Jurkat, Clone E6-1 (cell line): ENCODE results near the gene ATP1B1. TPM values are rescaled to one million over a fixed set of nuclear protein-coding genes. Genes with fewer than 3 reads are reported as not detected.

ENCODE experiments used
- DNase-seq: peaks from one replicate; pipeline ENCODE4 v3.0.0-alpha.2; 2011; ENCODE audit warnings: low read depth, low spot score
- H3K4me3 ChIP-seq: 2 replicates; pipeline ENCODE4 v1.5.1; 2011; ENCODE audit warnings: mild to moderate bottlenecking, low read length, control low read depth, moderate library complexity
- polyA plus RNA-seq: library from polyadenylated mRNA; unstranded; fragments of >200 nt; gene quantifications from one replicate; pipeline ENCODE4 v1.2.1, GENCODE V29; 2012; ENCODE audit warnings: missing spikeins; ENCODE audit not compliant: insufficient read length, insufficient read depth

Gene ATP1B1
- 5.6 TPM for polyA plus RNA-seq

- H3K4me3 ChIP-seq: peak within 1 kb of the TSS; percentile 68
- peak; percentile 54 for DNase-seq
Observed at GRCh38 chr1:169106095-169106920, at the start of gene ATP1B1. TSS of gene ATP1B1 (plus strand) at chr1:169106690. CDS start at chr1:169106830, 140 bp downstream.

DNA sequence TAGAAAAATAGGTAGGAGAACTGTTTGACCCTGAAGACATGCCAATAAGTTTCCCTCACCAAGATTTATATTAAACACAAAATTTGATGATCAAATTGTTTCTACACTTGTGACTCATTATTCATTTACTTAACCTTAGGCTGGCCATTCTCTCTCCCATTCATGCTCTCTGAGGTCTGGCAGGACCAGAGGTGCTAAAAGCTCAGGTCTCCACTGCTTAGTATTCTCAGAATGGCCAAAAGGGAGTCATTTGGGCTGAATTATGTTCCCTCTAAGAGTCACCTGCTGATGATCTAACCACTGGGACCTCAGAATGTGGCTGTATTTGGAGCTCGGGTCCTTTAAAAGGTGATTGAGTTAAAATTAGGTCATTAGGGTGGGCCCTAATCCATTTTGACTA is 47.1 kb upstream of the ATP1B1 start:
- no peak for DNase-seq
- no peak overlapping the region for H3K4me3 ChIP-seq

- H3K4me3 ChIP-seq: no peak overlapping the region
- no peak for DNase-seq
Observed at GRCh38 chr1:169060043-169060722, 46.3 kb upstream of the ATP1B1 start.

- no peak for DNase-seq
Observed at GRCh38 chr1:169060919-169061639, 45.4 kb upstream of the ATP1B1 start.

GRCh38 chr1:169062152-169062551 is 44.3 kb upstream of the ATP1B1 start:
- no peak overlapping the region for H3K4me3 ChIP-seq
- DNase-seq: no peak

More at GRCh38 chr1:169060919-169061639, 45.4 kb upstream of the ATP1B1 start:
- H3K4me3 ChIP-seq: no peak overlapping the region

DNA sequence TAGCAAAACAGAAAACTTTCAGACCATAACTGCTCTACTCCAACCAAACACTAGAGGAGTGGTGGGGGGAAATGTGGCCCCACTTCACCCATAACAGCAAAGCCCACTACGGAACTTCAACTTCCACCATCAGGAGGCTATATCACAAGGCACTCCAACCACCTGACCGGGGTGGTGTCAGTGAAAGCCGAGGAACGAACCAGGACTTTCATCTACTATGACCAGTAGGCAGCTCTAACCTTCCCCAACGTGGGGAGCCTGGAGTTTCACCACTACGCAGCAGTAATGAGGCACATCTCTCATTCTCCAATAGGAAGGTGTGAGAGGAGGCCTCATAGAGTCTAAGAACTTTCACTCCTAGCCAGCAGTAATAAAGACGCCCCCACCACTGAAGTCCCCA is 42.4 kb upstream of the ATP1B1 start:
- no peak overlapping the region for H3K4me3 ChIP-seq
- no peak for DNase-seq

- no peak overlapping the region for H3K4me3 ChIP-seq
- DNase-seq: no peak
Observed at GRCh38 chr1:169070547-169070946, 35.9 kb upstream of the ATP1B1 start.

DNA sequence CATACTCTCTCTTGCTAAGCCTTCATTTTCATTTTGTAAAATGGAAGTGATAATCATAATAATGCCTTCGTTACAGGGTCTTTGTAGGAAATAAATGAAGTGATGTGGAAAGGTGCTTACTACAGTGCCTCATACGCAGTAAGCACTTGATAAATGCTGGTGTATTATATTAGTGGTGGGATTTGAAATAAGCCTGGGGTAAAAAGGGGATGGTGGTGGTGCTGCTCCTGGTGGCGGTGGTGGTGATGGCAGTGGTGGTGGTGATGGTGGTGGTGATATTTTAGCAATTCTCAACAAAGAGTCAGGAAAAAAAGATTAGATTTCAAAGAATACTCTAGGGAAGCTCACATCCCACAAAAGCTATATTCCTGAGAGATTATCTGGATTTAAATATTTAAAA is 35.5 kb upstream of the ATP1B1 start:
- H3K4me3 ChIP-seq: no peak overlapping the region
- no peak for DNase-seq

GRCh38 chr1:169072945-169073725 is 33.4 kb upstream of the ATP1B1 start:
- no peak for DNase-seq
- no peak overlapping the region for H3K4me3 ChIP-seq

- H3K4me3 ChIP-seq: no peak overlapping the region
Observed at GRCh38 chr1:169078163-169078883, 28.2 kb upstream of the ATP1B1 start.

GRCh38 chr1:169081503-169082123 is 24.9 kb upstream of the ATP1B1 start:
- H3K4me3 ChIP-seq: no peak overlapping the region
- DNase-seq: no peak

More at GRCh38 chr1:169078163-169078883, 28.2 kb upstream of the ATP1B1 start:
- DNase-seq: no peak

DNA sequence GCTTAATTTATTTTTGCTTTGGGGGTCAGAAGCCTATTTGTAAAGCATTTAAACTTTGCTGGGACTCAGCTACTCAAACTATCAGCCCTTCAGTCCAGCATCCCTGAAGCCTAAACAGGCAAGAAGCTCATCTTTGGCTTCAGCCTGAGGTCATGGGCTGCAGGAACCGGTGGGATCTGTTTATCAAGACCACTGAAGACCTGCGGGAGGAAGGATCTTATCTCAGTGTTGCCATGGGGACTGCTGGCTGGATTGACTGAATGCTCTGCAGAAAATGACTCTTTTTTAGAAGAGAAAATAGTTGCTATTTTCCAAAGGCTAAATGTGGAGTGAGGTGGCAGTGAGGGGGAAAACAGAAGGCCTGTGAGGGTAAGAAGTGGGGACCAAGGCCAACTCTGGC is 20.6 kb upstream of the ATP1B1 start:
- no peak for DNase-seq
- no peak overlapping the region for H3K4me3 ChIP-seq

- DNase-seq: no peak
- no peak overlapping the region for H3K4me3 ChIP-seq
Observed at GRCh38 chr1:169086603-169087455, 19.7 kb upstream of the ATP1B1 start.

DNA sequence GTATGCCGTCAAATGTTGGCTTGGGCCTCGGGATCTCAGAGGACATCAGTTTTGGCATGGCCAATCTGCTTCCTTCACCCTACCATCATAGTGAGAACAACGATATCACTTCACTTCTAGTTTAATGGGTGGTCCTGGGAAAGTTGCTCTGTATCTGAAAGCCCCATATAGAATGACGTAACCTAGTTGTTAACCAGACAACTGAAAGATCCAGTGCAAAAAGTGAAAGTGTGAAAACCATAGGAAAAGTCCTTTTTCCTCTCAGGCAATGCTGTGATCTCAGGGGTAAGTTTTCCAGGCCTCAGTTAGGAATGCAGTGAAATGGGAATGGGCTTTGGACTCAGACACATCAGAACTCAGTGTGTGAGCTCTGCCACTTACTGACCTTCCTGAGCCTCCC is 18.6 kb upstream of the ATP1B1 start:
- DNase-seq: no peak
- no peak overlapping the region for H3K4me3 ChIP-seq

GRCh38 chr1:169089776-169090175 is 16.7 kb upstream of the ATP1B1 start:
- DNase-seq: no peak
- H3K4me3 ChIP-seq: no peak overlapping the region

DNA sequence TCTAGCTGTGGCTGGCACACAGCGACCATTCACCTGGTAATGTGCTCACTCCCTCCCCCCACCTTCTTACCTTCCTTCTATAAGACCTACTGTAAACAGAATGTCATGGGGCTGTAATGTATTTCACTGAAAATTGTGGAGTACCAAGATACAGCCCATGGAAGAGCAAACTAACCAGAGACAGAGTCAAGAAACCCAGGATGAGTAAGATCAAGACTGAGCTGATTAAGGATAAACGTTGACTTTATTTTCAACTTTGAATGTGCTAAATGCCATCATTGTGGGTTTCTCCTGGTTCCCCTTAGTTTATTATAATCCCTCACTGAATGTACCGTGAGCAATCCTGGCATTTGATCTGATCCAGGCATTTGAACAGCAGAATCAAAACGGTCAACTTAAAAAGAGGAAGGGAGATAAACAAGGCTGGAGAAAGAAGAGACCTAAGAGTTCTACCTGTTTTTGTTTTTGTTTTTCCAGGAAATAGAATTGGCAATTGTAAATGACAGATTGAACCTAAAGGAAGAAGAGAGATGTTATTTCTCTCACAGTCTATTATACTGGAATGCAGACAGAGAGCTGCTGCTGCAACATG is 16.1 kb upstream of the ATP1B1 start:
- H3K4me3 ChIP-seq: no peak overlapping the region
- no peak for DNase-seq

DNA sequence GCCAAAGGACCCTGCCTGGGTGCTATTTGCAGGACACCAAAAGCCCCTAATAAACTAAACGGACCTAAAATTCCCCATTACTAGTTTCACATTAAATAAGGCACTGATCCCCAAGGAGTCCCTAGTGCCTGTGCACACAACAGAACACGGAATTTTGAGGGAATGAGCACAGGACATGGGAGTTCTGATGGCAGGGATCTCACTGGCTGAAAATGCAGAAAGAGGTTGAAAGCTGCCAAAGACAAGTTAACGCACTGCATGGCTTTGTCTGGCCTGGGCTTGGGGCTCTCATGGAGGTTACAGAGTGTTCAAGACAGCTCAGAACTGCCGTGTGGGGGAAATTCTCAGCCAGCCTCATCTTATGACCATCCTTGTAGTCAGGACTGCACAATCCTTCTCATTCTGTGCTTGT is 15.6 kb upstream of the ATP1B1 start:
- DNase-seq: no peak
- no peak overlapping the region for H3K4me3 ChIP-seq
